Measurements from ENCODE around the gene LRRN2. TPM values are rescaled to one million over a fixed set of nuclear protein-coding genes. Genes with fewer than 3 reads are reported as not detected.

LRRN2 gene
- polyA plus RNA-seq, 6 donors from 2014 or later = 0.11 to 0.25 TPM; not detected in 4

DNA sequence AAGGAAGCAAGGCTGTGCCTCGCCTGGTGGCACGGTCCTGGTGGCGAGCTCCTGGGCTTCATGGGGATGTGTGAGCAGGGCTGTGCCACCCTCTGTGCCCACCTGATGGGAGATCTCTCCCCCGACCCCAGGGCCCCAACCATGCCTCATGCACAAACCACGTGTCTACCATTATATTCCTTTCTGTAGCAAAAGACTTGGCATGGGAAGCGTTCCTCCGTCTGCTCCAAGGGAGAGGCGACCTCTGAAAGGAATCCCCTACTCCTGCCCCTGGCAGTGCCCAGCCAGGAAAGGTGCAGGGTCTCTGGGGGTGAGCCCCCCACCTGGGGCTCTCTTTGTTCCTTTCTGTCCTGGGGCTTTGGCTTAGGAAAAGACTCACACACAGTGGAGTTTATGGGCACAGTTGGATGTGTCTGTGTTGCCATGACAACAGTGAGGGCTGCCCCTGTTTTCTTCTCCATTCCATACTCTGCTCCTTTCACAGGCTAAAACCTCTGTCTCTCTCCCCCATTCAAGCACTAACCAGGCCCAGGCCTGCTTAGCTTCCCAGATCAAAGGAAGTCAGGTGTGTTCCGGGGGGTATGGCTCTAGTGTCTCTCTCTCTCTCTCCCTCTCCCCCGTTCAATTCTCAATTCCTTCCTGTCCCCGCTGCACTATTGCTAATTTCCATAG, 21.4 kb upstream of the LRRN2 start:
- peak overlapping the region in 1 of 6 donors; percentile 31 for H3K27ac Mint-ChIP-seq
- no peaks in the 10 kb centered on the region for H3K36me3 Mint-ChIP-seq
- no peak for ATAC-seq (ENCODE audit: low read depth in 2 of 2)
- DNase-seq = no peak
- H3K4me3 Mint-ChIP-seq = no peak overlapping the region
- peaks cover 0 to 5% (median 0%) of the 10 kb centered on the region in 3 donors for H3K4me1 Mint-ChIP-seq
- H3K27me3 Mint-ChIP-seq = peaks cover 24 to 49% (median 33%) of the 10 kb centered on the region in 3 donors
- H3K9me3 Mint-ChIP-seq = no peaks in the 10 kb centered on the region

DNA sequence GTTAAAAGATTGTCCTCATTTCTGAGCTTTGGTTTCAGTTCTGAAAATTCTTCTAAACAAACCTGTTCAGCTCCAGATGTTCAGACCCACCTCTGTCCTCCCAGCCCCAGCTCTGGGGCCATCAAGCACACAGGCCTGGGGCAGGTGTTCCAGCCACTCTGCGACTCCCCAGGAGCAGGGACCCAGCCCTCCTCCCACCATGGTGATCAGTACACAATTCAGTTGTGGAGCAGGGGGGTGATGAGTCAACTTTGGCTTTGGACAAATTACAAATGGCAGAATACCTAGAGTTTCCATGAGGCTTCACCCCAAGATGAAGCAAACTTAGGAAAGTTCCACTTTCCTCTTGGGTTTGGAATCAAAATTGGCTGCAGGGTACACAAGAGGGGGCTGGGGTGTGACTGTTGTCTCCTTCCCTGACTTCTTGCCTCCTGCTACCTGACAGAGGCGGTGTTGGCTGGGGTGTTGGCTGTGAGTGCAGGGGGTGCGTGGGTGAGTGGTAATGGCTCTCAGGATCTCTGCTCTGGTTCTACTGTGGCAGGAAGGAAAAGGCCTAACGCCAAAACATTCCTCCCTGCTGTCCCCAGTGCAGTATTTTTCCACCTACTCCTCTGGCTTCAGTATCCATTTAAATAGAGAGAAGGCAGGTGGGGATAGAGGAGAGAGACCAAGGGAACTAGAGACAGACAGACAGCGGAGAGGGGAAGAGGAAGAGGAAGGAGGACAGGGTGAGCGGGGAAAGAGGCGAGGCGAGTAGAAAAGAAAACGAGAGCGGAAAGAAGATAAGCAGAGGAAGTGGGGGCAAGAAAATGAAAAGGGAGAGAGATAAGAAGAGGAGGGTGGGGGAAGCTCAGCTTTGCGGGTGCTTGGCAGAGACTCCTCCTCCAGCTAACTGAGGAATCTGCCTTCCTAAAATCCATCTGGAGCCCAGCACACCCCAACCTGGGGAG, 20.6 kb upstream of the LRRN2 start:
- DNase-seq (no peak), ATAC-seq (ENCODE audit: low read depth in 2 of 2) (no peak)
- peak overlapping the region in 1 of 6 donors; percentile 86 for H3K27ac Mint-ChIP-seq
- H3K27me3 Mint-ChIP-seq = peaks cover 24 to 47% (median 25%) of the 10 kb centered on the region in 3 donors
- peaks cover 0 to 5% (median 0%) of the 10 kb centered on the region in 3 donors for H3K4me1 Mint-ChIP-seq
- no peaks in the 10 kb centered on the region for H3K36me3 Mint-ChIP-seq
- H3K4me3 Mint-ChIP-seq = no peak overlapping the region
- no peaks in the 10 kb centered on the region for H3K9me3 Mint-ChIP-seq

DNA sequence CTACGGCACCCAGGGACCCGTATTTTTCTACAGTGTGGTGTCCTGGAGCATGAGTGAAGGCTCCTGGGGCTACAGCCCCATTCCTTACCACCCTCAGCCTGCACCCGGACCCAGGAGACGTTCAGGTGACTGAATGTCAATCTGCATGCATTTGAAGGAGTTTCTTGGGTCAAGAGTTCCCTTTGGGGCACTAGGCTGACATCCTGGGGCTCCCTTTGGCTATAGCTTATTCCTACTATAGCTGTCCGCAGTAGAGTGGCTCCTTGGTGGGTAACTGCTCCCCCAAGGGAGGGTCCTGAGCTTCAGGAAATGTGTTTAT, 19.9 kb upstream of the LRRN2 start:
- peaks cover 0 to 5% (median 0%) of the 10 kb centered on the region in 3 donors for H3K4me1 Mint-ChIP-seq
- H3K36me3 Mint-ChIP-seq = no peaks in the 10 kb centered on the region
- no peak for DNase-seq
- H3K27me3 Mint-ChIP-seq = peaks cover 17 to 42% (median 18%) of the 10 kb centered on the region in 3 donors
- no peak overlapping the region for H3K27ac Mint-ChIP-seq
- no peaks in the 10 kb centered on the region for H3K9me3 Mint-ChIP-seq
- no peak for ATAC-seq (ENCODE audit: low read depth in 2 of 2)
- H3K4me3 Mint-ChIP-seq = no peak overlapping the region

DNA sequence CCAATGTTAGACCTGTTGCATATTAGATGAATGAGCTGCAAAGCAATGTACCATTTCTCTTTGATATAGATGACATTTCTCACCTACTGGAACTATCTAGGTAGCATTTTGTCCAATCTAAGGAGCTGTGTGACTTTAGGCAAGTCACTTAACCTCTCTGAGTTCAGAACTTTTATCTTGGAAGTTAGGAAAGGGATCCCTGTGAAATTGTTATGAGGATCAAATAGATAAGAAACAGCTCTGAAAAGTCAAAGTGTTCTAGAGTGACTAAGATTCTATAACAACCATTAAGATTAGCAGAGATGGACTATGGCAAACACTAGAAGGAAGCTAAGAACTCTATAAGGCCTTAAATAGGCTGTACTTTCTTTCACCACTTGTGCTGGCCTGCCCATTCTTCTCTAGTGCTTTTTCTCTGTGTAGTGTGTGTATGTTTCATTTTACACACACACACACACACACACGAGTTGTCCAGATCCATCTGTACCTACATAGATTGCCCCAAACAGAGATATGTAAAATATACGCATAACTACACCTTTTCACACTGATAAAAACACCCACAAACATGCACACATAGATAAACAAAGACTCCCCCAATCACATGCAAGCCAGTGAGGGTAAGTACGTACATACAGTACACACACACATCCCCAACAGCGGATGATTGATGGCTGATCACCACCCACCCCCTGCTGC, 19.4 kb upstream of the LRRN2 start:
- H3K9me3 Mint-ChIP-seq = no peaks in the 10 kb centered on the region
- no peaks in the 10 kb centered on the region for H3K36me3 Mint-ChIP-seq
- H3K4me3 Mint-ChIP-seq = no peak overlapping the region
- peaks cover 0 to 5% (median 0%) of the 10 kb centered on the region in 3 donors for H3K4me1 Mint-ChIP-seq
- H3K27me3 Mint-ChIP-seq = peaks cover 14 to 42% (median 15%) of the 10 kb centered on the region in 3 donors
- no peak for ATAC-seq (ENCODE audit: low read depth in 2 of 2)
- H3K27ac Mint-ChIP-seq = no peak overlapping the region
- no peak for DNase-seq

GRCh38 chr1:204703826-204704612, 18.5 kb upstream of the LRRN2 start:
- DNase-seq (no peak), ATAC-seq (ENCODE audit: low read depth in 2 of 2) (no peak)
- Mint-ChIP-seq H3K27me3 (peaks cover 14 to 39% (median 14%) of the 10 kb centered on the region in 3 donors), H3K27ac (no peak overlapping the region), H3K4me3 (no peak overlapping the region), H3K9me3 (no peaks in the 10 kb centered on the region), H3K4me1 (peaks cover 0 to 5% (median 0%) of the 10 kb centered on the region in 3 donors), H3K36me3 (no peaks in the 10 kb centered on the region)

GRCh38 chr1:204703268-204703664, 17.7 kb upstream of the LRRN2 start:
- peaks cover 0 to 5% (median 0%) of the 10 kb centered on the region in 3 donors for H3K4me1 Mint-ChIP-seq
- peaks cover 7 to 32% (median 14%) of the 10 kb centered on the region in 3 donors for H3K27me3 Mint-ChIP-seq
- no peak overlapping the region for H3K4me3 Mint-ChIP-seq
- H3K9me3 Mint-ChIP-seq = no peaks in the 10 kb centered on the region
- DNase-seq = no peak
- ATAC-seq (ENCODE audit: low read depth in 2 of 2) = no peak
- no peak overlapping the region for H3K27ac Mint-ChIP-seq
- no peaks in the 10 kb centered on the region for H3K36me3 Mint-ChIP-seq

- Mint-ChIP-seq H3K4me3 (no peak overlapping the region), H3K27me3 (peaks cover 7 to 26% (median 14%) of the 10 kb centered on the region in 3 donors), H3K4me1 (peaks cover 0 to 5% (median 0%) of the 10 kb centered on the region in 3 donors), H3K9me3 (no peaks in the 10 kb centered on the region), H3K27ac (no peak overlapping the region), H3K36me3 (no peaks in the 10 kb centered on the region)
- no peak for DNase-seq
- no peak for ATAC-seq (ENCODE audit: low read depth in 2 of 2)
These were observed 17.2 kb upstream of the LRRN2 start for GRCh38 chr1:204702552-204703267.

DNA sequence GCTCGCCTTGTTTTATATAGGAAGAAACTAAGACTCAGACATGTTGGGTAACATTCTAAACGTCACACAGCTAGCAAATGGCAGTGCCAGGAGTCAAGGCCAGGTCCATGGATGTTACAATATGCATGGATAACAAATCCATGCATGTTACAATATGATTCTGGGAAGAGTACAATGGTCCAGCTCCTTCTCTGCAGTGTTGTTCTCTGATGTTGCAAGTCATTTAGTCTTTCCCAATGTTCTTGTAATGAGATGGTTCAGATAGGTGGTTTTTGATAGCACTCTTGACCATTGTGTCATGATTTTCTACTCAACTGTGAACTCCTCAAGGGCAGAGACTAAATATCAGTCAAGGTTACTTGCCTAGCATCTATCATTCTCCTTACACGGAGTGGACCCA, 15.7 kb upstream of the LRRN2 start:
- H3K4me1 Mint-ChIP-seq = peaks cover 0 to 3% (median 0%) of the 10 kb centered on the region in 3 donors
- H3K9me3 Mint-ChIP-seq = no peaks in the 10 kb centered on the region
- H3K4me3 Mint-ChIP-seq = no peak overlapping the region
- no peak overlapping the region for H3K27ac Mint-ChIP-seq
- DNase-seq (no peak), ATAC-seq (ENCODE audit: low read depth in 2 of 2) (no peak)
- H3K36me3 Mint-ChIP-seq = no peaks in the 10 kb centered on the region
- H3K27me3 Mint-ChIP-seq = peaks cover 7 to 21% (median 17%) of the 10 kb centered on the region in 3 donors

- Mint-ChIP-seq H3K27ac (no peak overlapping the region), H3K9me3 (no peaks in the 10 kb centered on the region), H3K27me3 (peaks cover 7 to 25% (median 14%) of the 10 kb centered on the region in 3 donors), H3K4me1 (no peaks in the 10 kb centered on the region), H3K4me3 (no peak overlapping the region), H3K36me3 (no peaks in the 10 kb centered on the region)
- DNase-seq (no peak), ATAC-seq (ENCODE audit: low read depth in 2 of 2) (no peak)
These were observed 12.4 kb upstream of the LRRN2 start for GRCh38 chr1:204697893-204698292.

DNA sequence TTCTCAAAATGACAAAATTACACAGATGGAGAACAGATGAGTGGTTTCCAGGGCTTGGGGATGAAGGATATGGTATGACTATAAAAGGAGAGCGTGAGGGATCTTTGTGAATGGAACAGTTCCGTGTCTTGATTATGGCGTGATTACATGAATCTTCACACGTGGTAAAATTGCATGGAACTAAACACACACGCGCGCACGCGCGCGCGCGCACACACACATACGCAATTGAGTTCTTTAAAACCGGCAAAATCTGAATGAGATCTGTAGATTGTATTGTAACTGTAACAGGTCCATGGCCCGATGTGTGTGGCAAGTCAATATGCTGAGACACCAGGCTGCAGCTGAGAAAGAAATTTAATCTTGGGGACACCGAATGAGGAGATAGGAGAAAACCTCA, 11.1 kb upstream of the LRRN2 start:
- no peaks in the 10 kb centered on the region for H3K4me1 Mint-ChIP-seq
- H3K4me3 Mint-ChIP-seq = no peak overlapping the region
- H3K9me3 Mint-ChIP-seq = no peaks in the 10 kb centered on the region
- no peaks in the 10 kb centered on the region for H3K36me3 Mint-ChIP-seq
- ATAC-seq (ENCODE audit: low read depth in 2 of 2) (no peak), DNase-seq (no peak)
- peaks cover 8 to 25% (median 12%) of the 10 kb centered on the region in 3 donors for H3K27me3 Mint-ChIP-seq
- no peak overlapping the region for H3K27ac Mint-ChIP-seq

GRCh38 chr1:204695692-204696091, 10.2 kb upstream of the LRRN2 start:
- Mint-ChIP-seq H3K27me3 (peaks cover 4 to 25% (median 9%) of the 10 kb centered on the region in 3 donors), H3K36me3 (no peaks in the 10 kb centered on the region), H3K4me1 (no peaks in the 10 kb centered on the region), H3K27ac (no peak overlapping the region), H3K9me3 (no peaks in the 10 kb centered on the region), H3K4me3 (no peak overlapping the region)
- no peak for DNase-seq
- no peak for ATAC-seq (ENCODE audit: low read depth in 2 of 2)

- Mint-ChIP-seq H3K4me1 (no peaks in the 10 kb centered on the region), H3K36me3 (no peaks in the 10 kb centered on the region), H3K27ac (peak overlapping the region in 1 of 6 donors; percentile 24), H3K27me3 (peaks cover 4 to 29% (median 9%) of the 10 kb centered on the region in 3 donors), H3K4me3 (no peak overlapping the region), H3K9me3 (no peaks in the 10 kb centered on the region)
- ATAC-seq (ENCODE audit: low read depth in 2 of 2) (no peak), DNase-seq (no peak)
These were observed 8.6 kb upstream of the LRRN2 start for GRCh38 chr1:204694145-204694544.
